K562 treated with DMSO at 1 percent for 24 hours (cell line): ENCODE data around the gene SMIM36. TPM values are rescaled to one million over a fixed set of nuclear protein-coding genes. Genes with fewer than 3 reads are reported as not detected.

Experiments
- total RNA-seq: library from RNA; unstranded; fragments of 300-600 nt; gene quantifications from 2 replicates; pipeline ENCODE4 v1.2.3, GENCODE V29; 2022; ENCODE audit warnings: low read depth; ENCODE audit not compliant: insufficient read depth

Gene SMIM36
- total RNA-seq: not detected in 2 replicates

DNA sequence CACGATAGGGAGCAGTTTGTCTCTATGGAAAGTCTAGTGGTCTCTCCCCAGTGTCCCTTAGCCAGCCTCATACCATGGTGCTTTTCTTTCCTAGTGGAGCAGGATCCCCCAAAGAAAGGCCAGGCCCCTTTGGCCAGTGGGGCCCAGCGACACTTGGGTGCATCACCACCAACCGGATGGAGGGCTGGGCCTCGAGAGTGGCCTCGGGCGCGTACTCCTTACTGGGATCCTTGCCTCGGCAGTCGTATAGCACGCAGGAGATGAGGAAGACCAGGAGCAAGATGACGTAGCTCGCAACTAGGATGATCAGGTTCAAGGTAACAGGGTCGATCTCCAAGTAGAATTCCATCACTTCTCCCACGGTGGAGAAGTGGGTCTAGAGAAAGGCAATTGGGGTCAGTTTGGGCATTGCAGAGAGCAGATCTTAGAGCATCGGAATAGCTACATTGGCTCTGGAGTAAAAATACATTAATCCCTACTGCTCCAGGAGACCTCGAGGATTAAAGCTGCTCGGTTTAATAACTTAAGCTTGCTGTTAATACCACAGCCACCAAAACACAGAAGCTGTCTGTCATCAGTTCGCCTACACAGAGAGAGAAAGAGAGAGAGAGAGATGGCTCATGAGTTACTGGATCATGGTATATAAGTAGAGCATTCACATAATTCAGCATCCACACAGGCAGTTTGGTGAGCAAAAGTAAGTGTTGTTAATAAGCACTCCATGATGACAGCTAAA is at the start of gene SMIM36:
TSS of gene SMIM36 (minus strand) at position 467 of the 736 bp plus-strand sequence.

GRCh38 chr17:55421179-55421934 is 89.9 kb downstream of the SMIM36 start, which contains the start of gene MMD:
MMD (minus strand) TSS chr17:55421835; CDS start chr17:55421695, 140 bp downstream.

Other genes with a start within 250 kb of the SMIM36 start
- 0.38 TPM in 1 of 2 replicates, not detected in the other for gene HLF, start 246.5 kb downstream of the SMIM36 start, total RNA-seq
- 11.5 and 15.1 TPM in 2 replicates for gene MMD, start 89.6 kb downstream of the SMIM36 start, total RNA-seq
- 0.64 and 1.3 TPM in 2 replicates for gene TMEM100, start 211.4 kb upstream of the SMIM36 start, total RNA-seq
- 52.2 TPM in 2 replicates for gene PCTP, start 239.6 kb upstream of the SMIM36 start, total RNA-seq